HL-60 (cell line): ENCODE measurements around the gene FN1.

Source experiments
- DNase-seq, 2 experiments: peaks; one replicate each; pipeline ENCODE4 v3.0.0-alpha.2; 2010 to 2020; ENCODE audit warnings: low read depth in 1 of 2, low spot score in 1 of 2
- H3K27ac ChIP-seq: fragments of 250-450 bp; sonication (Bioruptor Pico); replicated peaks from 2 replicates; pipeline ENCODE4 v1.5.1; 2020; ENCODE audit warnings: mild to moderate bottlenecking, moderate library complexity
- H3K27me3 ChIP-seq: fragments of 250-450 bp; sonication (Bioruptor Pico); 2 replicates; pipeline ENCODE4 v1.5.1; 2021; ENCODE audit warnings: mild to moderate bottlenecking, moderate library complexity; ENCODE audit not compliant: insufficient read depth, poor library complexity, severe bottlenecking
- H3K4me3 ChIP-seq: replicated peaks from 2 replicates; pipeline ENCODE4 v1.5.1; 2011; ENCODE audit warnings: mild to moderate bottlenecking, control low read depth, low read length; ENCODE audit not compliant: insufficient read depth
- GABPA ChIP-seq: IDR thresholded peaks from 2 replicates; pipeline ENCODE4 v1.6.1; 2012; ENCODE audit warnings: low read depth
- POLR2AphosphoS5 ChIP-seq: IDR thresholded peaks from 2 replicates; pipeline ENCODE4 v1.6.1; 2012; ENCODE audit warnings: low read depth
- SPI1 ChIP-seq: IDR thresholded peaks from 2 replicates; pipeline ENCODE4 v1.6.1; 2012; ENCODE audit warnings: low read depth, mild to moderate bottlenecking, borderline replicate concordance
- TF ChIP-seq, protein P1 (sequence below): IDR thresholded peaks from one replicate; pipeline ENCODE4 v1.5.1; 2011; ENCODE audit warnings: low read length, control low read depth, inconsistent platforms; ENCODE audit not compliant: insufficient read depth
- TF ChIP-seq, protein P2 (sequence below): IDR thresholded peaks from 2 replicates; pipeline ENCODE4 v1.6.1; 2012; ENCODE audit warnings: low read depth; ENCODE audit not compliant: insufficient replicate concordance

The FN1 gene

DNA sequence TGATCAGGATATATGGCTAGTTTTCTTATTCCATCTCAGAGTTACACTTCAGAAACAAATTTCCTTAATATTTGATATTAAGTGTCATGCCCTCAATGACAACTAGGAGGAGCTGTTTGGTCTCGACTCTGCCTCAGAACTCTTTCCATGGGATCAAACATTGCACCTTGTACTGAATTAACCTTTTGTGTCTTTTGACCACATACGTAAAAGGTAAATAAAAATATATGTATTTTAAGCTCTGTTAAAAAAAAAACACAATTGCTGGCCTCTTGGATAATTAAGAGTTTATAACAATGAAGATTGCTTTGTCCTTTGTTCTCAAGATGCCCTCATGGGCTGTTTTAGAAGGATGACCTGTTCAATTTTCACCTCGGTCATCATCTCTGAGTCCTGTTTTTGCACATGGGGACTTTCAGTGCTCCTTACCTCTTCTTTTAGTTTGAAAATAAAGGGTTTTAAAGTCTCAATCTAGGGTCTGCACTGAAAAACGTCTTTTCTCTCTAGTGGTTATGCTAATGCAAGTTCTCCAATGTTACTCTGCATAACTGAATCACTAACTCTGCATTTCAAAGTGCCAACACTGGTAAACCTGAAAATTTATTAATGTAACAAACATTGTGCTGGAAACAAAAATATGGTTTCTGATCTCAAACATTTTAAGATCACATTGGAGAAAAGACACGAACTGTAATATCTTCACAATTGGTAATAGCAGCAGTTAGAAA is 18.8 kb upstream of the FN1 start:
- Histone ChIP-seq H3K27ac (no peak overlapping the region), H3K27me3 (no peaks in the 10 kb centered on the region), H3K4me3 (no peak overlapping the region)
- TF ChIP-seq, protein P1, sequence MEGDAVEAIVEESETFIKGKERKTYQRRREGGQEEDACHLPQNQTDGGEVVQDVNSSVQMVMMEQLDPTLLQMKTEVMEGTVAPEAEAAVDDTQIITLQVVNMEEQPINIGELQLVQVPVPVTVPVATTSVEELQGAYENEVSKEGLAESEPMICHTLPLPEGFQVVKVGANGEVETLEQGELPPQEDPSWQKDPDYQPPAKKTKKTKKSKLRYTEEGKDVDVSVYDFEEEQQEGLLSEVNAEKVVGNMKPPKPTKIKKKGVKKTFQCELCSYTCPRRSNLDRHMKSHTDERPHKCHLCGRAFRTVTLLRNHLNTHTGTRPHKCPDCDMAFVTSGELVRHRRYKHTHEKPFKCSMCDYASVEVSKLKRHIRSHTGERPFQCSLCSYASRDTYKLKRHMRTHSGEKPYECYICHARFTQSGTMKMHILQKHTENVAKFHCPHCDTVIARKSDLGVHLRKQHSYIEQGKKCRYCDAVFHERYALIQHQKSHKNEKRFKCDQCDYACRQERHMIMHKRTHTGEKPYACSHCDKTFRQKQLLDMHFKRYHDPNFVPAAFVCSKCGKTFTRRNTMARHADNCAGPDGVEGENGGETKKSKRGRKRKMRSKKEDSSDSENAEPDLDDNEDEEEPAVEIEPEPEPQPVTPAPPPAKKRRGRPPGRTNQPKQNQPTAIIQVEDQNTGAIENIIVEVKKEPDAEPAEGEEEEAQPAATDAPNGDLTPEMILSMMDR, result peak; percentile 80
- no peak for TF ChIP-seq POLR2AphosphoS5
- DNase-seq, result no peak

DNA sequence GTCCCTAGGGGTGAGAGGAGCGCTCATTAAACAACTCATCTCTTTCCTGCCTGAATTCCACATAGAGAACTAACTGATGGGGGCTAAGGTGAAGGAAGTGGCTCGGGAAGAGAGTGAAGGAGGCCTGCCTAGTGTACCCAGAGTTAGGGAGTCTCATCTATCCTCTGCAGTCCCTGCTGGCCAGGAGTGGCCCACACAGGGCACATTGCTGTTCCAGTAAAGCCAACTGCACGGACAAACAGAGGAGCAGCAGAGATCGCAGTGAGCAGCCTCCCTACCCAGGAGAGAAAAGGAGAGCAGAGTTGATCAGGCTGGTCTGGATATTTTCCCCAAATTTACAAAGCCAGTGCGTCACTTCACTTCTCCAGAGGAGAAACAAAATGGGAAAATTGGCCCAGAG is 16.9 kb upstream of the FN1 start:
- TF ChIP-seq, protein P1, result no peak
- no peak for TF ChIP-seq POLR2AphosphoS5
- TF ChIP-seq GABPA, result no peak
- no peak overlapping the region for H3K4me3 ChIP-seq
- no peak for DNase-seq
- H3K27me3 ChIP-seq, result no peaks in the 10 kb centered on the region
- no peak overlapping the region for H3K27ac ChIP-seq

DNA sequence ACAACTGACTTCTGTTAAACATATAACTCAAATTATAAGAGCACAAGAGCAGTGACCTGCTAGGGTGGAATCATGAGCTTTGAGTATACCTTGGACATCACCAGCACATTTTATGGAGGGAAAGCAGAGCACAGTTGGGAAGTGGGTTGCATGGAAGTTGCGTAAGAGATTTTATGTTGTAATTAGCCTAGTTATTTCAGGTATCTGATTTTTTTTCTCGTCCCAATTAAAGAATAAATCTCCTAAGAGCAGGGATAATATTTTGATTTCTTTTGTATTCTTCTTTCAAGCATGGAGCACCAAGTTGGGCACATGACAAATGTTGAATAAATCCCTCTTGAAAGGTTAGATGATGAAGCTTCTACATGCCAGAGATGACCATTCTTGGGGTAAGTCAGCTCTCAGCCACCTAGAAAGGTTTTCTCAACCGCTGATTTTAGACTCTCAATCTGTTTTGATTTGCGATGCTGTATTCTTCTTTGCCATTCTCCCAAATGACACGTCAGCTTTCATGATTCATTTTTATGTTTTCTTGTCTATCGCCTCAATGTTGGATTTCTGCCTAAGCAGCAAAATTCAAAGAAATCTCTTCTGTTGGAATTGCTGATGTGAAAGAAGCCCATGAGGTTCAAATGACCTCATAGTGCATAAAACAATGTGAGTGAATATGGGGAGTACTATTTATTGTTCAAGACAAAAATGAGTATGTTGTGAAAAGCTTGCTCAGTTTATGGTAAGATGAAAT is 15.3 kb upstream of the FN1 start:
- Histone ChIP-seq H3K27ac (no peak overlapping the region), H3K4me3 (no peak overlapping the region), H3K27me3 (no peaks in the 10 kb centered on the region)
- no peak for DNase-seq
- TF ChIP-seq, protein P1, result no peak
- TF ChIP-seq, protein P2, sequence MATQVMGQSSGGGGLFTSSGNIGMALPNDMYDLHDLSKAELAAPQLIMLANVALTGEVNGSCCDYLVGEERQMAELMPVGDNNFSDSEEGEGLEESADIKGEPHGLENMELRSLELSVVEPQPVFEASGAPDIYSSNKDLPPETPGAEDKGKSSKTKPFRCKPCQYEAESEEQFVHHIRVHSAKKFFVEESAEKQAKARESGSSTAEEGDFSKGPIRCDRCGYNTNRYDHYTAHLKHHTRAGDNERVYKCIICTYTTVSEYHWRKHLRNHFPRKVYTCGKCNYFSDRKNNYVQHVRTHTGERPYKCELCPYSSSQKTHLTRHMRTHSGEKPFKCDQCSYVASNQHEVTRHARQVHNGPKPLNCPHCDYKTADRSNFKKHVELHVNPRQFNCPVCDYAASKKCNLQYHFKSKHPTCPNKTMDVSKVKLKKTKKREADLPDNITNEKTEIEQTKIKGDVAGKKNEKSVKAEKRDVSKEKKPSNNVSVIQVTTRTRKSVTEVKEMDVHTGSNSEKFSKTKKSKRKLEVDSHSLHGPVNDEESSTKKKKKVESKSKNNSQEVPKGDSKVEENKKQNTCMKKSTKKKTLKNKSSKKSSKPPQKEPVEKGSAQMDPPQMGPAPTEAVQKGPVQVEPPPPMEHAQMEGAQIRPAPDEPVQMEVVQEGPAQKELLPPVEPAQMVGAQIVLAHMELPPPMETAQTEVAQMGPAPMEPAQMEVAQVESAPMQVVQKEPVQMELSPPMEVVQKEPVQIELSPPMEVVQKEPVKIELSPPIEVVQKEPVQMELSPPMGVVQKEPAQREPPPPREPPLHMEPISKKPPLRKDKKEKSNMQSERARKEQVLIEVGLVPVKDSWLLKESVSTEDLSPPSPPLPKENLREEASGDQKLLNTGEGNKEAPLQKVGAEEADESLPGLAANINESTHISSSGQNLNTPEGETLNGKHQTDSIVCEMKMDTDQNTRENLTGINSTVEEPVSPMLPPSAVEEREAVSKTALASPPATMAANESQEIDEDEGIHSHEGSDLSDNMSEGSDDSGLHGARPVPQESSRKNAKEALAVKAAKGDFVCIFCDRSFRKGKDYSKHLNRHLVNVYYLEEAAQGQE, result no peak
- TF ChIP-seq POLR2AphosphoS5 (no peak), GABPA (no peak), SPI1 (no peak)

DNA sequence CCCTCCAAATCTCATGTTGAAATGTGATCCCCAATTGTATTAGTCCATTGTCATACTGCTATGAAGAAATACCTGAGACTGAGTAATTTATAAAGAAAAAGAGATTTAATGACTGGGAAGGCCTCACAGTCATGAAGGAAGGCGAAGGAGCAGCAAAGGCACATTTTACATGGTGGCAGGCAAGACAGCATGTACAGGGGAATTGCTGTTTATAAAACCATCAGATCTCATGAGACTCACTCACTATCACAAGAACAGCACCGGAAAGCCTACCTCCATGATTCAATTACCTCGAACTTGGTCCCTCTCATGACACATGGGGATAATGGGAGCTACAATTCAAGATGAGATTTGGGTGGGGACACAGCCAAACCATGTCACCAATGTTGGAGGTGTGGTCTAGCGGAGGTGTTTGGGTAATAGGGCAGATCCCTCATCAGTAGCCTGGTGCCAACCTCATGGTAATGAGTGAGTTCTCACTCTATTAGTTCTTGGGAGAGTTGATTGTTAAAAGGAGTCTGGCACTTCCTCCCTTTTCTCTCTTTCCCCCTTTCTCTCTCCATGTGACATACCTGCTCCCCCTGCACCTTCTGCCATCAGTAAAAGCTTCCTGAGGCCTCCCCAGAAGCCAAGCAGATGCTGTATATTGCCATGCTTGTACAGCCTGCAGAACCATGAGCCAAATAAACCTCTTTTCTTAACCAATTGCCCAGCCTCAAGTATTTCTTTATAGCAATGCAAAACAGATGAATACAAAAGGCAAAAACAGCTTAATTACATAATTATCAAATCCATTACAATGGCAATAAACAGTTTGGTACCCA is 14.5 kb upstream of the FN1 start:
- no peaks in the 10 kb centered on the region for H3K27me3 ChIP-seq
- no peak overlapping the region for H3K27ac ChIP-seq
- DNase-seq, result no peak
- H3K4me3 ChIP-seq, result no peak overlapping the region
- TF ChIP-seq, protein P2, result no peak
- TF ChIP-seq GABPA (no peak), POLR2AphosphoS5 (no peak), SPI1 (no peak)
- TF ChIP-seq, protein P1, result no peak
